Head of caudate nucleus (tissue), 42 donors: Measurements from ENCODE around the gene GALR2.
"Not testable (repeated sequence)": the region's sequence is repeated elsewhere in the genome, so short reads cannot be mapped to it uniquely, and the experiment has no call there.

Experiments used
- DNase-seq, 42 donors: peaks; one replicate each; pipeline versions ENCODE4 v3.0.0 to v3.0.0-alpha.2; 2020 to 2021; ENCODE audit warnings: mixed read lengths in 7 of 42
- intact Hi-C: fragments of 100-400 bp; cut with DNase I; formaldehyde crosslinking; loops from one replicate; pipeline ENCODE4 v1.15.0; 2022

GALR2 gene

DNA sequence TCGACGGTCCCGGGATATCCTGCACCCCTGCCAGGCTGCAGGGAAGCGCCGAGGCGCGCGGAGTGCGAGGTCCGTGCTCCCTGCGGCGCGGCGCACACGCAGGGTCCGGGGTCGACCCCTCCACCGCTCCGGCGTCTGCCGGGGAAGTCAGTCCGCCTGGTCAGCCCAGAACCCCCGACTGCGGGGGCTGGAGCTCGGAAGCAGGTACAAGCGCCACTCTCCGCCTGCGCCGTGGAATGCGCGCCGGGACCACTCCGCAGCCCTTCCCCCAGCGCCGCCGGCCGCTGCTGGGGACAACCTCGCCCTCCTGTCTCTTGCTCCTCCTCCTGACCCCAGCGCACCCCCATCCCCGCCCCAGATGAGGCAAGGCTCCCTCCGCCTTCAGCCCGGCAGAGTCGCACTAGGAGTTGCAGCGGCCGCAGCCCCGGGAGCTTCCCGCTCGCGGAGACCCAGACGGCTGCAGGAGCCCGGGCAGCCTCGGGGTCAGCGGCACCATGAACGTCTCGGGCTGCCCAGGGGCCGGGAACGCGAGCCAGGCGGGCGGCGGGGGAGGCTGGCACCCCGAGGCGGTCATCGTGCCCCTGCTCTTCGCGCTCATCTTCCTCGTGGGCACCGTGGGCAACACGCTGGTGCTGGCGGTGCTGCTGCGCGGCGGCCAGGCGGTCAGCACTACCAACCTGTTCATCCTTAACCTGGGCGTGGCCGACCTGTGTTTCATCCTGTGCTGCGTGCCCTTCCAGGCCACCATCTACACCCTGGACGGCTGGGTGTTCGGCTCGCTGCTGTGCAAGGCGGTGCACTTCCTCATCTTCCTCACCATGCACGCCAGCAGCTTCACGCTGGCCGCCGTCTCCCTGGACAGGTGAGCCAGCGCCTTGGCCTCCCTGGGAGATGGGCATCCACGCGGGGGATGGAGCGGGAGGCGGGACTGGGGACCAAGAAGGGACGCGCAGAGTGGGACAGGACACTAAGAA, at the start of gene GALR2:
TSS of gene GALR2 (plus strand) at position 392 of the 974 bp plus-strand sequence. CDS start at position 495, 103 bp downstream.
- peak in 1 of 42 donors; percentile 14 for DNase-seq
- intact Hi-C loops = no loop called here

- intact Hi-C loops = no loop called here
- DNase-seq = no peak
Measured at GRCh38 chr17:76025294-76025693, 49.3 kb upstream of the GALR2 start.

DNA sequence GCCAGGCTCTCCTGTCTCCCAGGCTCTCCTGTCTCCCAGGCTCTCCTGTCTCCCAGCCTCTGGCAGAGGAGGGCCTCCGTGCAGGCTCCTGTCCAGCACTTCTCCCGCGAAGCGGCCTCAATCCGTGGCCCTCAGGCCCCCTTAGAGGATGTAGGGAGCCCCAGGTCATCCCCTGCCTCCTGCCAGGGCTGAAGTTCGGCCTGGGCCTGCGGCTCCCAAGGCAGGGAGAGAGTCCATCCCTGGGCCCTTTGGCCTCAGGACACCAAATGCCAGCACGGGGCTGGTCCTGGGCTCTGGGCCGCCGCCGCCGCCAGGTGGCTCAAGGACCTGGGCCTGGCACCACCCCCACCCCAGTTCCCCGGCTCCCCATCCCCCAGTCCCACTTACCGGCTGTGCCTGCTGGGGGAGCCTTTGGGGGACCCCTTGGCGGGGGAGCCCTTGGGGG, 47.8 kb upstream of the GALR2 start:
- intact Hi-C loops = no loop called here
- no peak for DNase-seq

DNA sequence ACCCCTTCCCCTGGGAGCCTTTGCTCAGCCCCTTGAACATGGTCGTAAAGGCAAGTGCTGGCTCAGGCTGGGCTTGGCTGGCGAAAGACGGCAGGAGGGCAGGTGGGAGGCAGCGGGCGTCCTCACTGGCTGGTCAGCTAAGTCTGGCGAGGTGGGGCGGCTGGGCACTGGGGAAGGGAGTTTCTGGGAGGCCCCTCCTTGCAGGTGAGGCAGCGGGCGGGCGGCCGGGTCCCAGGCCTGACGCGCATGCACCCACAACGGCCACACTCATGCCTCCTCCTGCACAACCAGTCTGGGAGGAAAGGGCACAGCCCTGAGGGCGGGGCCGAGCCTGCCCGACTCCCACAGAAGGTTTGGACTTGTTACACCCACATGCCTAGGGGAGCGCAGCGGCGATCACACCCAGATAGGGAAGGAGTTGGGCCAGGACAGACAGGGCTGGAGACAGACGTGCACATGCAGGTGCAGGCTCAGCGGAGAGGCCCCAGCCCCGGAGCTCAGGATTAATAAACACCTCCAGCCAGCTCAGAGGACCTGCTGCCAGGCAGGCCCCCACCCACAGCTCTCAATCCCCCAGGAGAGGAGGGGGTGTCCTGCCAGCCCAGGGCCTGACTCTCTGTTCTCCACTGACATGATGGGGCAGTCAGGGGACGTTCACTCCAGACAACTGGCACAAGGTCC, 47.3 kb upstream of the GALR2 start, which contains the start of gene EVPL:
TSS of gene EVPL (minus strand) at position 148 of the 681 bp plus-strand sequence. CDS start at position 40, 108 bp downstream.
- intact Hi-C loops = no loop called here
- no peak for DNase-seq

DNA sequence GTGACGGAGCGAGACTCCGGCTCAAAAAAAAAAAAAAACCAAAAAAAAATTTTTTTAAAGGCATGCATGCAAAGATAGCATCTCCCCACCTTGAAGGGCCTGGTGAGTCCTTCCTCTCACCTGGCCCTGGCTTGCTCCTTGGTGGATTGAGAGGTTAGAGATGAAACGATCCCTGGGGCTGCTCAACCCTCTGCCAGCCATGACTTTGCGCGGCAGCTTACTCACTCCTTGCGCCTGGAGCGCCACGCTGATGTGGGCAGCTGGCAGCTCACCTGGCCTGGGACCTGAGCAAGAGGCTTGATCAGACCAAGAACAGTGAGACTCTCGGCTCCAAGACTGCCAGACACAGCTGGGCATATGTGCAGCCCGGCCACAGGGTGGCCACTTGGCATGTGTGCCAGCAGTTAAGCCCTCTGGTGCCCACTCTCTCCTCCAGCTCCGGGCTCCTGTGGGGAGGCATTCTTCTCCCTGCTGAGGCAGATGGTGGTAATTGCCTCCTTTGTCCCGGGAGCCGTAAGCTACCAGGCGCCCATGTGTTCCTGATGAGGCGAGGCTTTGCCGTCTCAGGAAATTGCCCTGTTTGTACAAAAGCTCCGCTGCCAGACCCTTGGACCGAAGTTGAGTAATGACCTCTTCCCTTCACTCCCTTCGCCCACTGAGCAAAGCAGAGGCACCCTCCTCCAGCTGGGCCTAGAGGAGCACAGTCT, 42.4 kb upstream of the GALR2 start:
- DNase-seq = peak in 10 of 42 donors; percentile 6 to 44 (median 18)
- intact Hi-C loops = no loop called here

DNA sequence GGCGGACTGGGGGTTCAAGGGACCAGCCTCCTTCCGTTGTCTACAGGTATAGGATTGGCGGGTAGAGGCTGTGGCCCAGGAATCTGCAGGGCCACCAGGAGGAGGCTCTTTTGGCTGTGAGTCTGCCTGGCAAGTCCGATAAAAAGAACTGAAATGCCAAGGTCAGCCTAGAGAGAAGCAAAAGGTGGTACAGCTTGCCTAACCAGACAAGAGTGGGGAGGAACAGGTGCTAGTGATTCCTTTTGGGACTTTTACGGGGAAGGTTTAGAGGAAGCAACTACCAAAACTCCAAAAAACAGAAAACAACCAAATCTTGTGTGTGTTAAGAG, 41.8 kb upstream of the GALR2 start:
- DNase-seq = no peak
- intact Hi-C loops = no loop called here

GRCh38 chr17:76033139-76033538, 41.4 kb upstream of the GALR2 start:
- DNase-seq = no peak
- intact Hi-C loops = no loop called here

GRCh38 chr17:76034428-76035350, 39.9 kb upstream of the GALR2 start:
- DNase-seq = no peak
- intact Hi-C loops = no loop called here

DNA sequence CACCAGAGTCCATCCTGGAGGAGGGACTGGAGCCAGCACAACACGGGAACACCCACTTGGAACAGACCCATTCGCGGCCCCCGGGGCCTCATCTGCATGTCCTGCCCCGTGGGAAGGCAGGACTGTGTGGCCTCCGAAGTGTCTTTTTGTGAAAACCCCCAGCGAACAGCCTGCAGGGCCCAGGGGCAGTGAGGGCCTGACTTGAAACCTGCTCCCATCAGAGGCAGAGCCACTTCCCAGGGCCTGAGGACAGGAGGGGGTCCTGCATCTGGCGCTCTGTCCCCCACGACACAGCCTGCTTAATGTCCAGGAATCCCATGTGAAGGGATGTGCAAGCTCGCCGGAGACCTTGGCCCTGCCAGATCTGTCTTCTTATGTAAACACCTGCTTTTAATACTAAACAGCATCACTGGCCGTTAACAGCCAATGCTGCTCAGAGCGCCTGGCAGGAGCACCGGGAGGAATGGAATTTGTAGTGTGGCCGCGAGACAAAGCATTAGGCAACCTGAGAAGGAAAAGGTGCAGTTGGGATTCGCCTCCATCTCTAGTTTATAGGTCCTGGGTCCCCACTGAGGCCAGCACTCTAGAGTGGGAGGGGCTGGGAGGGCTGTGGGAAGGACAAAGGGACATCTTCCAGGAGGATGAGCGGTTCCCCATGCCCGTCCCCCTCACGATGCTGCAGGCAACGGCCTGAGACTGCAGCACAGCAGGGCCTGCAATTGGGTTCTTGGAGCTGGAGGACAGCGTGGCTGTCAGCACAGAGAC, 37.9 kb upstream of the GALR2 start:
- DNase-seq = no peak
- intact Hi-C loops = no loop called here

DNA sequence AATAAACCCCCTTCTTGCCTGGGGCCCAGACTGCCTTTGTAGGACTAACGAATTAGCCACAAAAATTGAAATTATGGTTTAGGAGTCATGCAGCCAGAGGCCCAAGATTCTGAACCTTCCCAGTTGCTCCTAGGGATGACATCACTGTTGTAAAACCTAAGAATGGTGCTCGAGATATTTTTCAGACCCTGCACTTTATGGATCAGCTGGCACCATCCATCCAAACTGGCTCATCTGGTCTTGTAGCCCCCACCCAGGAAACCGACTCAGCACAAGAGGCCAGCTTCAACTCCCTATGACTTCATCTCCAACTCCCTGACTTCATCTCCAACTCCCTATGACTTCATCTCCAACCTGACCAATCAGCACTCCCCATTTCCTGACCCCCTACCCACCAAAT, 36.5 kb upstream of the GALR2 start:
- DNase-seq = no peak
- intact Hi-C loops = no loop called here

- intact Hi-C loops = no loop called here
- no peak for DNase-seq
Measured at GRCh38 chr17:76039121-76039520, 35.5 kb upstream of the GALR2 start.

DNA sequence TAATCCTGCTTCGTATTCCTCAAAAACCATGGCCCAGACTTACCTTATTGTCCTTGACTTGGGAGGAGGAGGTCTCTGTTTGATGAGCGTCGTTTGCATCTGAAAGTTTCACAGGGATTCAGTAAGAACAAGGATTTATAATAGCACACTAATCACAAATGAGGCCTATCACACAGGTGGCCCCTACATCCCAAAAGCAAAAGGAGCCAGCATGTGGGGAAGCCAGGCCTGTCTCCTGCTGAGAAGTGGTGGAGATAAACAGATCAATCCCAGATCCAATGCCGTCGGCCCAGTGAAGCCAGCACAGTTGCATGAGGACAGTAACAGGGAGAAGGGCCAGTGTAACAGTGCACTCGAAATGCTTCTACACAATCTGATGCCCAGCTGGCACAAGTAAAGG, 34.2 kb upstream of the GALR2 start:
- no peak for DNase-seq
- intact Hi-C loops = no loop called here

DNA sequence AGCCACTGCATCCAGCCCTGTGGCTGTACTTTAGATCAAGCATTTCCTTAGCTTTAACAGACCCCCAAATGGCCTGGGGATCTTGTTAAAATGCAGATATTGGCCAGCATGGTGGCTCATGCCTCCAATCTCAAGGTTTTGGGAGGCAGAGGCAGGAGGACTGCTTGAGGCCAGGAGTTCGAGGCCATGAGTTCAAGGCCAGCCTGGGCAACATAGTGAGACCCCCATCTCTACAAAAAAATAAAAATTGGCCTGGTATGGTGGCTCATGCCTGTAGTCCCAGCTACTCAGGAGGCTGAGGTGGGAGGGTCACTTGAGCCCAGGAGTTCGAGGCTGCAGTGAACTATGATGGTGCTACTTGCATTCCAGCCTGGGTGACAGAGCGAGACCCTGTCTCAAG, 31.7 kb upstream of the GALR2 start:
- DNase-seq, intact Hi-C loops: not testable (repeated sequence)

- DNase-seq, intact Hi-C loops: not testable (repeated sequence)
Measured at GRCh38 chr17:76044475-76045007, 30.0 kb upstream of the GALR2 start.

DNA sequence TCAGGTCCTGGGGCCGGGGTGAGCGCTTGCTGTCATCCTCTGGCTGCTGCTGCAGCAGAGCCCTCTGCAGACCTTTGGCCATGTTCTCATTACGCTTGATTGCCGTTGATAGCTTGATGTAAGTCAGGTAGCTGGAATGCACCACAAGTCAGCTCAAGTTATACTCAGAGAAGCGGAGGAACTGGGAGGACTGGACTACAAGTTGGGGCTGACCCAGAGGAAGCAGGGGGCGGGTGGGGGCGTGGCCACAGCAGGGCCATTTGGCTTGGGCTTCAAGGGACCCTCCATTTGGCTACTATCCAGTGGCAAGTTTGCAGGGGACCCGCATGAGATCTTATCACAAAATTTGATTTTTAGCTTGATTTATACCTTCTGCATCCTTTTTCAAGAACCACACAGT, 28.5 kb upstream of the GALR2 start:
- intact Hi-C loops = no loop called here
- DNase-seq = no peak

GRCh38 chr17:76048025-76048605, 26.5 kb upstream of the GALR2 start:
- intact Hi-C loops = no loop called here
- DNase-seq = no peak

DNA sequence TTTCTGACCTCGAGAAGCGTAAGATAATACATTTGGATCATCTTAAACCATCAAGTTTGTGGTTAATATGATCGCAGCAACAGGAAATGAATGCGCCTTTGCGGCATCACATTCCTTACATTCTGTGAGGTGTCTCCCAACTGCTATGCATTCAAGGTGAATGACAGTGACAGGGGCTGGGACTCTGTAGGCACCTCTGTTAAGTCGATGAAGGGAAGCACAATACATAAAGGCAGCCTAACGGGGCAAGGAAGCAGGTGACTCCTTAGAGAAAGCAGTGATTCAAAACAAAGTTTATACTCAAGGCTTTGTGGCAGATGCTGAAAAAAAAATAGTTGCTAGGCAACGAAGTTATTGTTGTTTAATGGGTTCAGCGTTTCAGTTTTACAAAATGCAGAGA, 25.9 kb upstream of the GALR2 start:
- no peak for DNase-seq
- intact Hi-C loops = no loop called here
